ENCODE results near the gene NCBP2L.

Gene NCBP2L

DNA sequence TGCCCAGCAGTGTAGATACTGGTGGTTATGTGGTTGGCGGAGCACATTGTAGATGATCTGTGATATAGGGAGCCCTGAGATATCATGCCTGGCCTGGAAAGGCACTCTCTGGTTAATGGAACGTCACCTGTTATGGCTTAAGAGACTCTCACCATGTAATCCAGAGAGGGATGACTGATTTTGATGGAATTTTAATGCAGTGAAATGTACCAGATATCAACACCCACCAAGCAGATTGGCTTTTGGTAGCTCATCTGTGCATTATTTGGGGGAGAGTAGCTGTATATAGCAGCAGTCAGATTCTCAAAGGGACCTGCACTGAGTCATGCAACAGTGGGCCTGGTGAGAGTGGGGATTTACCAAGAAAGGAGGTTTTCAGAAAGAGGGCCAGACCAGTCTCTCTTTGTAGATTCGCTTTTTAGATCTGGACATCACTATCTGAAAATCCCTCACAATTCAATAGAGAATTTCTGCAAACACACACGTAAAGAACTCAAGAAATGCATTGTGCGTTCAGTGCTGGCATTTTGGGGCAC lies 19.2 kb upstream of the NCBP2L start:
- Histone ChIP-seq H3K27ac (ENCODE audit: low read length) (no peak overlapping the region), H3K4me3 (ENCODE audit: low read length) (no peak overlapping the region), H3K27me3 (ENCODE audit: low read depth, low read length) (no peaks in the 10 kb centered on the region), H4K20me1 (ENCODE audit: insufficient read depth, low read length) (no peaks in the 10 kb centered on the region), H3K9me3 (ENCODE audit: insufficient read depth, low read length) (no peaks in the 10 kb centered on the region), H3K4me2 (ENCODE audit: low read length) (no peak overlapping the region), H2AFZ (ENCODE audit: low read depth, low read length) (no peak overlapping the region), H3K36me3 (replicated peaks; ENCODE audit: low read depth, low read length) (no peaks in the 10 kb centered on the region), H3K9ac (ENCODE audit: low read length) (no peak overlapping the region), H3K4me1 (ENCODE audit: low read length) (no peaks in the 10 kb centered on the region), H3K79me2 (ENCODE audit: low read length) (no peaks in the 10 kb centered on the region)
- no peak for TF ChIP-seq EZH2phosphoT487 (IDR thresholded peaks at IDR 0.05; ENCODE audit: low read depth)
- TF ChIP-seq, protein P1, sequence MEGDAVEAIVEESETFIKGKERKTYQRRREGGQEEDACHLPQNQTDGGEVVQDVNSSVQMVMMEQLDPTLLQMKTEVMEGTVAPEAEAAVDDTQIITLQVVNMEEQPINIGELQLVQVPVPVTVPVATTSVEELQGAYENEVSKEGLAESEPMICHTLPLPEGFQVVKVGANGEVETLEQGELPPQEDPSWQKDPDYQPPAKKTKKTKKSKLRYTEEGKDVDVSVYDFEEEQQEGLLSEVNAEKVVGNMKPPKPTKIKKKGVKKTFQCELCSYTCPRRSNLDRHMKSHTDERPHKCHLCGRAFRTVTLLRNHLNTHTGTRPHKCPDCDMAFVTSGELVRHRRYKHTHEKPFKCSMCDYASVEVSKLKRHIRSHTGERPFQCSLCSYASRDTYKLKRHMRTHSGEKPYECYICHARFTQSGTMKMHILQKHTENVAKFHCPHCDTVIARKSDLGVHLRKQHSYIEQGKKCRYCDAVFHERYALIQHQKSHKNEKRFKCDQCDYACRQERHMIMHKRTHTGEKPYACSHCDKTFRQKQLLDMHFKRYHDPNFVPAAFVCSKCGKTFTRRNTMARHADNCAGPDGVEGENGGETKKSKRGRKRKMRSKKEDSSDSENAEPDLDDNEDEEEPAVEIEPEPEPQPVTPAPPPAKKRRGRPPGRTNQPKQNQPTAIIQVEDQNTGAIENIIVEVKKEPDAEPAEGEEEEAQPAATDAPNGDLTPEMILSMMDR (IDR thresholded peaks at IDR 0.05; ENCODE audit: low read depth, low read length): no peak

DNA sequence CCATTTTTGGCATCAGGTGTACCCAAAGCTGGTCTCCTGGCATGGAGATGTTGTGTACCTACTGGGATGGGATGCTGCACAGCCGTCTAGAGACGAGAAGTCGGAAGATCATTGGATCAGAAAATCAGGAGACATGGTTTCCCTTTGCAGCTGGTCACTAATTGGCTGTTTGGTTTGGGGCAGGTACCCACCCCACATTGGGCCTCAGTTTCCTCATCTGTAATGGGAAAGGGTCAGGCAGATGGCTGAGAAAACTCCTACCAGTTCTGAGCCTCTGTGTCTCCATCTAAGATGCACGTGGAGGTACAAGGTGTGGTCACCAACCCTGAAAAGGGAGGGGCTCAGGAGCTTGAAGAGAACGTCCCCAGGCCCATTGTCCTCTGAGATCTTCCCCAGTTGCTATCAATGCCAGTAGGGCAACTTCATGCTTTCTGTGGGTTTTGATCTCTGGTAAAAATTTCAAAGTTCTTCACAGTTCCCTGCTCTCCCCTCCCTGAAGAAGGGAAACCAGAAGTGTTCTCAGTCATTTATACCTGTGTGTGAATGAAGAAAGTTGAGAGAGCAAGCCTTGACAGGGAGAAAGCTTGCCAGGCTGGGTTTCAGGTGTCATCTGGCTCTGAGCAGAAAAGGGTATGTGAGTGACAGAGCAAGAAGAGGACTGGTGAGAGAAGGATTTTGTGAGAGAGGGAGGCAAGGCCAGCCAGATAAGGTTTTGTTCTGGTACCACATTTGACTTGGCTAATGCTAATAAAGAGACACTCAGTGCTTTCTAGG lies 17.0 kb upstream of the NCBP2L start:
- Histone ChIP-seq H3K79me2 (ENCODE audit: low read length) (no peaks in the 10 kb centered on the region), H3K36me3 (replicated peaks; ENCODE audit: low read depth, low read length) (no peaks in the 10 kb centered on the region), H3K4me2 (ENCODE audit: low read length) (no peak overlapping the region), H3K4me3 (ENCODE audit: low read length) (no peak overlapping the region), H4K20me1 (ENCODE audit: insufficient read depth, low read length) (no peaks in the 10 kb centered on the region), H3K27ac (ENCODE audit: low read length) (no peak overlapping the region), H3K9ac (ENCODE audit: low read length) (no peak overlapping the region), H3K9me3 (ENCODE audit: insufficient read depth, low read length) (no peaks in the 10 kb centered on the region), H3K4me1 (ENCODE audit: low read length) (no peaks in the 10 kb centered on the region), H2AFZ (ENCODE audit: low read depth, low read length) (no peak overlapping the region), H3K27me3 (ENCODE audit: low read depth, low read length) (no peaks in the 10 kb centered on the region)
- no peak for TF ChIP-seq EZH2phosphoT487 (IDR thresholded peaks at IDR 0.05; ENCODE audit: low read depth)
- TF ChIP-seq, protein P1 (IDR thresholded peaks at IDR 0.05; ENCODE audit: low read depth, low read length): no peak

DNA sequence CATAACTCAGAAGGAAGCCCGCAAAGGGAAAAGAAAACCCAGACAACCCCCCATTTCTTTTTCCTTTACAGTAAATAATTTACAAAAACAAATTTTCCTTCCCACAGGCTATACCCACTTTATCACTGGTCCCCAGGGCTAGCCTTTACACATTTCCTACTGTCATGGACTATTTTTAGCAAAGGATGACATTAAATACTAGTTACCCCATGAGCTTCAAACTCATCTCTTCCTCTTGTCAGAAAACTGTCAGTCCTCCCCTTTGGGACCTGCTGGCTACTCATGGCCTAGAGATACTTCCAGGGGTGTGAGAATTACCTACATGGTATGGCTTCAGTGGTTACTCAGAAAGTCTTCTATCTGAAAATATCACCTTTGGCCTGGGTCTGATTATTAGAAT lies 13.9 kb upstream of the NCBP2L start:
- H3K4me3 ChIP-seq (ENCODE audit: low read length): no peak overlapping the region
- no peak overlapping the region for H3K4me2 ChIP-seq (ENCODE audit: low read length)
- H3K27ac ChIP-seq (ENCODE audit: low read length): no peak overlapping the region
- H3K4me1 ChIP-seq (ENCODE audit: low read length): peaks cover 7% of the 10 kb centered on the region; the same call in 1 of the 2 replicates
- no peaks in the 10 kb centered on the region for H3K9me3 ChIP-seq (ENCODE audit: insufficient read depth, low read length)
- TF ChIP-seq, protein P1 (IDR thresholded peaks at IDR 0.05; ENCODE audit: low read depth, low read length): no peak
- TF ChIP-seq EZH2phosphoT487 (IDR thresholded peaks at IDR 0.05; ENCODE audit: low read depth): no peak
- H3K36me3 ChIP-seq (replicated peaks; ENCODE audit: low read depth, low read length): no peaks in the 10 kb centered on the region
- H3K79me2 ChIP-seq (ENCODE audit: low read length): no peaks in the 10 kb centered on the region
- H2AFZ ChIP-seq (ENCODE audit: low read depth, low read length): no peak overlapping the region
- H4K20me1 ChIP-seq (ENCODE audit: insufficient read depth, low read length): no peaks in the 10 kb centered on the region
- H3K9ac ChIP-seq (ENCODE audit: low read length): no peak overlapping the region
- no peaks in the 10 kb centered on the region for H3K27me3 ChIP-seq (ENCODE audit: low read depth, low read length)

DNA sequence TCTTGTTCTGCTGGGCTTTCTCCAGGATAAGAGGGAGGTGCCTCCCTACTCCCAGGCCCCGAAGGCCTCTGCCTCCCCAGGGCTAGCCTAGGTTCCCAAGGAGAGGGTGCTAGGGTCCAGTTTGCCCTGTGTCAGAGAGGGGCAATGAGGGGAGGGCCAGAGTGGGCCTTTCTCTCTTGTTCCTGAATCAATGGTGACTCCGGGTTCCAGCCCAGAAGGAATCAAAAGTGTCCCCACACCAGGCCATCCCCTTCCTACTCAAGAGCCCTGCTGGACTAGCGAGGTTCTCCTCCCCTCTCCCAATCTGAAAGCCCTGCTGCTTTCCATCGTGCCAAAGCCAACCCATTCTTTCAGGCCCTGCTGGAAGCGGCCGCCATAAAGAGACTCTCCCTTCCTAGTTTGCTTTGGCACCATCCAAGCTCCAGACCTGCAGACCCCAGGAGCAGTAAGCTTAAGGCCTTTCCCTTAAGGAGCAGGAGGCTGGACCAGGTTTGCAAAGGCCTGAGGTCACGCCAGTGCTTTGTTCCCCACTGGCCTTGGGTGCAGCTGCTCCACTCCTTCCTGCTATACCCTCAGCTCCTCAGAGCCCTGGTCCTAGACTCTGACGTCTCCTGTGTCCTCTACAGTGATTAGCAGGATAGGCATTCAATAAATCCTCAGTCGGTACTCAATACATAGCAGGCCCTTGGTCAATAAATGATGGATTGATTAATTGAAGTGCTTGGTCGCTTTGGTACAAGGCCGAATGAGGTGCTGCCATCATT lies 12.5 kb upstream of the NCBP2L start:
- H3K27ac ChIP-seq (ENCODE audit: low read length): no peak overlapping the region
- H2AFZ ChIP-seq (ENCODE audit: low read depth, low read length): no peak overlapping the region
- no peak overlapping the region for H3K4me2 ChIP-seq (ENCODE audit: low read length)
- no peaks in the 10 kb centered on the region for H3K9me3 ChIP-seq (ENCODE audit: insufficient read depth, low read length)
- H3K79me2 ChIP-seq (ENCODE audit: low read length): no peaks in the 10 kb centered on the region
- H3K4me3 ChIP-seq (ENCODE audit: low read length): no peak overlapping the region
- no peaks in the 10 kb centered on the region for H3K27me3 ChIP-seq (ENCODE audit: low read depth, low read length)
- peaks cover 7% of the 10 kb centered on the region; the same call in 1 of the 2 replicates for H3K4me1 ChIP-seq (ENCODE audit: low read length)
- TF ChIP-seq, protein P1 (IDR thresholded peaks at IDR 0.05; ENCODE audit: low read depth, low read length): no peak
- no peak for TF ChIP-seq EZH2phosphoT487 (IDR thresholded peaks at IDR 0.05; ENCODE audit: low read depth)
- no peak overlapping the region for H3K9ac ChIP-seq (ENCODE audit: low read length)
- H4K20me1 ChIP-seq (ENCODE audit: insufficient read depth, low read length): no peaks in the 10 kb centered on the region
- no peaks in the 10 kb centered on the region for H3K36me3 ChIP-seq (replicated peaks; ENCODE audit: low read depth, low read length)

Measured in OCI-LY3 (cell line).